ENCODE data around the gene GBF1. TPM values are rescaled to one million over a fixed set of nuclear protein-coding genes. Genes with fewer than 3 reads are reported as not detected.

GBF1 gene
- total RNA-seq, 1 experiment from 2014 or later = 23.7 TPM

DNA sequence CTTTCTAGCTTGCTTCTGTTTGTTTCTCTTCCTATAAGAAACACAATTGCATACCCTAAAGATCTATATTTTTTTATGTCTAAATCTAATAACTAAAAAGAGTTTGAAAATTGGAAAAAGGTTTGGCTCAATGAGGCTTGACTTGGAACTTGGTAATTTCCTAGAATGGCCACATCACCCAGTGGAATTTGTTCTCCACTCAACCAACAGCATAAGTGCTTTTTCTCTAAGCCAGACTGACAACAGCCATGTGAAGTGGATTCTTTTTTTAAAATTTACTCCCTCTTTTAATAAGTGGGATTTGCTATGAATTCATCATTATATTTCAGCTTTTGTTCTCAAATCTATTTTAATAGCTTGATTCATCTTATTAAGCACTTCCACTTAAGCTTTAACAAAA, 33.8 kb downstream of the GBF1 start:
- no peak overlapping the region for H3K4me2 ChIP-seq (ENCODE audit: insufficient read depth, insufficient read length, low read length)
- H3K4me1 Mint-ChIP-seq = no peaks in the 10 kb centered on the region
- no peak overlapping the region for H2AK5ac ChIP-seq (ENCODE audit: insufficient read length, low read length)
- no peaks in the 10 kb centered on the region for H3K9me3 ChIP-seq (ENCODE audit: control insufficient read depth, low read depth, low read length)
- no peak overlapping the region for H4K5ac ChIP-seq (ENCODE audit: insufficient read length, low read depth, low read length)
- H3K23me2 ChIP-seq (ENCODE audit: insufficient read length, low read depth, low read length, poor library complexity, severe bottlenecking) = no peaks in the 10 kb centered on the region
- H3K27me3 Mint-ChIP-seq (ENCODE audit: low read depth) = no peaks in the 10 kb centered on the region
- H3K18ac ChIP-seq (ENCODE audit: insufficient read length, low read depth, low read length) = no peak overlapping the region
- H2BK120ac ChIP-seq (ENCODE audit: low read depth, low read length, poor library complexity, severe bottlenecking) = no peak overlapping the region
- H2BK5ac ChIP-seq (ENCODE audit: insufficient read length, low read length) = no peak overlapping the region
- H3K14ac ChIP-seq (ENCODE audit: insufficient read depth, low read length) = no peak overlapping the region
- H4K8ac ChIP-seq (replicated peaks; ENCODE audit: insufficient read length, low read depth, low read length) = no peak overlapping the region
- no peak overlapping the region for H4K91ac ChIP-seq (ENCODE audit: insufficient read length, low read depth, low read length)
- no peak overlapping the region for H2BK20ac ChIP-seq (ENCODE audit: low read depth, low read length, poor library complexity, severe bottlenecking)
- H2AFZ ChIP-seq (ENCODE audit: low read length) = no peak overlapping the region
- H3K9ac ChIP-seq (ENCODE audit: extremely low read depth, insufficient read length, low read length) = no peak overlapping the region
- no peak overlapping the region for H3K23ac ChIP-seq (ENCODE audit: insufficient read length, low read depth, low read length)
- TF ChIP-seq, protein P1, sequence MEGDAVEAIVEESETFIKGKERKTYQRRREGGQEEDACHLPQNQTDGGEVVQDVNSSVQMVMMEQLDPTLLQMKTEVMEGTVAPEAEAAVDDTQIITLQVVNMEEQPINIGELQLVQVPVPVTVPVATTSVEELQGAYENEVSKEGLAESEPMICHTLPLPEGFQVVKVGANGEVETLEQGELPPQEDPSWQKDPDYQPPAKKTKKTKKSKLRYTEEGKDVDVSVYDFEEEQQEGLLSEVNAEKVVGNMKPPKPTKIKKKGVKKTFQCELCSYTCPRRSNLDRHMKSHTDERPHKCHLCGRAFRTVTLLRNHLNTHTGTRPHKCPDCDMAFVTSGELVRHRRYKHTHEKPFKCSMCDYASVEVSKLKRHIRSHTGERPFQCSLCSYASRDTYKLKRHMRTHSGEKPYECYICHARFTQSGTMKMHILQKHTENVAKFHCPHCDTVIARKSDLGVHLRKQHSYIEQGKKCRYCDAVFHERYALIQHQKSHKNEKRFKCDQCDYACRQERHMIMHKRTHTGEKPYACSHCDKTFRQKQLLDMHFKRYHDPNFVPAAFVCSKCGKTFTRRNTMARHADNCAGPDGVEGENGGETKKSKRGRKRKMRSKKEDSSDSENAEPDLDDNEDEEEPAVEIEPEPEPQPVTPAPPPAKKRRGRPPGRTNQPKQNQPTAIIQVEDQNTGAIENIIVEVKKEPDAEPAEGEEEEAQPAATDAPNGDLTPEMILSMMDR (conservative IDR thresholded peaks at IDR 0.05) = no peak
- H3K79me2 ChIP-seq (ENCODE audit: insufficient read depth, low read length) = no peaks in the 10 kb centered on the region
- H2BK12ac ChIP-seq (ENCODE audit: insufficient read length, low read depth, low read length) = no peak overlapping the region
- no peak overlapping the region for H3K27ac Mint-ChIP-seq
- H3K4ac ChIP-seq (ENCODE audit: low read depth, low read length) = no peak overlapping the region
- no peak overlapping the region for H3K56ac ChIP-seq (ENCODE audit: insufficient read length, low read depth, low read length)
- H3K9me3 Mint-ChIP-seq = no peaks in the 10 kb centered on the region
- H3K36me3 Mint-ChIP-seq (ENCODE audit: insufficient read depth in 1 of 3, low read depth in 3 of 3) = no peaks in the 10 kb centered on the region
- H3K4me3 Mint-ChIP-seq = no peak overlapping the region
- no peaks in the 10 kb centered on the region for H4K20me1 ChIP-seq (ENCODE audit: control insufficient read depth, insufficient read depth, insufficient read length)
- no peak overlapping the region for H2BK15ac ChIP-seq (ENCODE audit: low read depth, low read length)
- H3K27ac ChIP-seq (ENCODE audit: insufficient read length, low read depth, low read length) = no peak overlapping the region
- no peak overlapping the region for H3T11ph ChIP-seq (ENCODE audit: low read length)
- no peaks in the 10 kb centered on the region for H3K4me1 ChIP-seq (ENCODE audit: insufficient read depth, low read length)
- H3K79me1 ChIP-seq (ENCODE audit: insufficient read depth, low read depth, low read length, poor library complexity, severe bottlenecking) = no peaks in the 10 kb centered on the region
- no peaks in the 10 kb centered on the region for H3K27me3 ChIP-seq (ENCODE audit: insufficient read depth, low read length)
- DNase-seq = no peak
